Hepatic stellate cell (primary cell): ENCODE results near the gene OSCAR.

Experiments used
- DNase-seq: peaks from one replicate; pipeline ENCODE4 v3.0.0; 2011; ENCODE audit warnings: low spot score

The OSCAR gene

DNA sequence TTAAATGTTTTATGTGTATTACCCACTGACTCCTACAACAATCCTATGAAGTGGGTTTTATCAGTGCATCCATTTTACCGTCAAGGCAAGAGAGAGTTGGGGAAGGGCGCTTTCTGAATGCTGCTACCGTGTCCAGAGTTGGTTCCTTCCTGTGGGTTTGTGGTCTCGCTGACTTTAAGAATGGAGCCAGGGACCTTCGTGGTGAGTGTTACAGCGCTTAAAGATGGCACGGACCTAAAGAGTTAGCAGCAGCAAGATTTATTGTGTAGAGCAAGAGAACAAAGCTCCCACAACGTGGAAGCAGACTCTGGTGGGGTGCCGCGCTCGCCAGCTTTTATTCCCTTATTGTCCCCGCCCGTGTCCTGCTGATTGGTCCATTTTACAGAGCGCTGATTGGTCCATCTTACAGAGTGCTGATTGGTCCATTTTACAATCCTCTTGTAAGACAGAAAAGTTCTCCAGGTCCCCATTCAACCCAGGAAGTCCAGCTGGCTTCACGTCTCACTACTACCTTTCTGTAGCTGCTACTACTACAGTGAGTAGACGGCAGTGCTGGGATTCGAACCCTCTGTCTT is 6.1 kb downstream of the OSCAR start:
- DNase-seq, result no peak

DNA sequence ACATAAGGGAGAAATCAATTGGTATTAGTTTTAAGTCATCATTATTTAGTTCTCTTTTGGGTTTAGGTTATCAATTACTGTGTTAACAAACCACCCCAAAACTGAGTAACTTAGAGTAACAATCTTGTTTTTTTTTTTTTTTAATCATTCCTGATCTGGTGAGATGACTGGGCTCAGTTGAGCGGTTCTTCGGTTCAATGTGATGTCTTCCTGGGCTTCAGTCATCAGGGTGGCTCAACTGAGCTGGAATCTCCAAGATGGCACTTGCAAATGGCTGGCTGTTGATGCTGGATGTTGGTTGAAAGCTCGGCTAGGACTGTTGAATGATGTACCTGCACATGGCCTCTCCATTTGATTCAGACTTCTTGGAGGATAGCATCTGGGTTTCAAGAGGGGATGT is 16.2 kb downstream of the OSCAR start:
- no peak for DNase-seq

DNA sequence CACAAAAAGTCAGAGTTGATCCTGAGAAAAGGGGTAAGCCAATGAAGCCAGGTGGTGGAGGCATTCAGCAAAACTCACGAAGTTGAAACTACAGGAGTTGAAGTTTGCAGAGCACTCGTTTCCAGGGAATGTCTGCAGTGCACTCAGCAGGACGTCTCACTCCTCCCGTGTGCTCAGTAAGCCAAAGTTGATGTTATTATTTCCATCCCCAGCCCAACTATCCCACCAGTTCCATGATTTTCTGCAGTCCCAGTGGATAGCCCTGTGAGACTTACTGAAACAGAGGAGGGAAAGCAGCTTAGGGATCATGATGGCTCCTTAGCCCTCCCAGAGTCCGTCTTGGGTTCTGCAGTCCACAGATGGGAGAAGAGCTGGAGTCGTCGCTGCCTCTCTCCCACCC is 19.6 kb downstream of the OSCAR start, which contains the start of gene TARM1:
Gene TARM1 (minus strand): TSS at position 334 of the 400 bp plus-strand sequence. CDS start 25 bp downstream, at position 309.
- no peak for DNase-seq

DNA sequence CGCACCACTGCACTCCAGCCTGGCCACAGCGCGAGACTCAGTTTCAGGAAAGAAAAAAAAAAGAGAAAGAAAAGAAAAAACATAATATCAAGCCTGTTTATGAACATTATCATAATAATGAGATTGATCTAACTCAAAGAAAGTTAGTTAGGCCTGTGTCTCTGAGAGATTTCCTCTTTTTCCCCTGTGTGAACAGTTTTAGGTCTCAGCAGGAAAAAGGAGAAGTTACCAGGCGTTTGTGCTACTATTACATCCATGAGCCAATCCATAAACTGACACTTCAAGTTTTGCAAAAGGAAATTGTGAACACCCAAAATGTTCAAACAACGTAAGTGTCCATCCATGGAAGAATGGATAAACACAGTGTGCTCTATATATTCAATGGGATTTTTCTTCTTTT is 23.3 kb downstream of the OSCAR start:
- DNase-seq, result no peak

DNA sequence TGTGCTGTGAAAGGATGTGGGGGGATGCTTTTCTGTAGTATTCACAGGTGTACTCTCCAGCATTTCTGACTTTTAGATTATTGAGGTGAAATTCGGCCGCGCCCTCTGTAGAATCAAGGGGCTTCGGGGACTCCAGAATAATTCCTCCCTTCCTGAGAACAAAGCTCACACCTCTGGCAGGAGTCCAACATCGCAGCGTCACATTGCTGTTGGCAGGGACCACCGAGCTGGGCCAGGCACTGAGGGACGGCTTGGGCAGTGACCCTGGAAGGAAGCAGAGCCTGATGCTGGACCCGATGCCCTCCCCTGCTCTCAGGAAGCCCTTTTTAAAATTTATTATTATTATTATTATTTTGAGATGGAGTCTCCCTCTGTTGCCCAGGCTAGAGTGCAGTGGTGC is 25.8 kb downstream of the OSCAR start:
- no peak for DNase-seq

DNA sequence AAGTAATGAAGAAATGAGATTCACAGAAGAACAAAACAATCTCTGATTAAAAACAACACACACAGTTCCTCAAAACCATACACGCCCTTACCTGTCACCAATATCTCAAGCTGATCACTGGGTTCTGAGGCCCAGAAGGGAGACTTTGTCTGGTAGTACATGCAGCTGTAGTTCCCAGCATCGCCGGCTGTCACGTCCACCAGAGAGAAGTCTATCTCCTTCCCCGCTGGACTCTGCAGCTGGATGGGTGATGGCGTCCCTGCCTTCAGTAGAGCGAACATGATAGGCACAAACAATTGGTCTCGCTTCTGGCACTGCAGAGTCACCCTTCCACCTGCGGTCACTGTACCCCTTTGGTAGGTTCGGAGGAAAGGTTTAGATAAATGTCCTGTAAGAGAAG is 26.8 kb downstream of the OSCAR start:
- no peak for DNase-seq

DNA sequence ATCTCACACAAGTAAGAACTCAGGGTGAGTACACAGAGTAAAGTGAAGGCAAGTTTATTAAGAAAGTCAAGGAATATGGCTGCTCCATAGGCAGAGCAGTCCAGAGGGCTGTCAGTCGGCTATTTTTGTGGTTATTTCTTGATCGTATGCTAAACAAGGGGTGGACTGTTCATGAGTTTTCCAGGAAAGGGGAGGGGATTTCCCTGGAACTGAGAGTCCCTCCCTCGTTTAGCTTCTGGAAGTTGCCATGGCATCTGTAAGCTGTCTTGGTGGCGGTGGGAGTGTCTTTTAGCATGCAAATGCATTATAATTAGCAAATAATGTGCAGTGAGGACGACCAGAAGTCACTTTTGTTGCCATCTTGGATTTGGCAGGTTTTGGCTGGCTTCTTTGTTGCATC is 31.1 kb downstream of the OSCAR start:
- no peak for DNase-seq

DNA sequence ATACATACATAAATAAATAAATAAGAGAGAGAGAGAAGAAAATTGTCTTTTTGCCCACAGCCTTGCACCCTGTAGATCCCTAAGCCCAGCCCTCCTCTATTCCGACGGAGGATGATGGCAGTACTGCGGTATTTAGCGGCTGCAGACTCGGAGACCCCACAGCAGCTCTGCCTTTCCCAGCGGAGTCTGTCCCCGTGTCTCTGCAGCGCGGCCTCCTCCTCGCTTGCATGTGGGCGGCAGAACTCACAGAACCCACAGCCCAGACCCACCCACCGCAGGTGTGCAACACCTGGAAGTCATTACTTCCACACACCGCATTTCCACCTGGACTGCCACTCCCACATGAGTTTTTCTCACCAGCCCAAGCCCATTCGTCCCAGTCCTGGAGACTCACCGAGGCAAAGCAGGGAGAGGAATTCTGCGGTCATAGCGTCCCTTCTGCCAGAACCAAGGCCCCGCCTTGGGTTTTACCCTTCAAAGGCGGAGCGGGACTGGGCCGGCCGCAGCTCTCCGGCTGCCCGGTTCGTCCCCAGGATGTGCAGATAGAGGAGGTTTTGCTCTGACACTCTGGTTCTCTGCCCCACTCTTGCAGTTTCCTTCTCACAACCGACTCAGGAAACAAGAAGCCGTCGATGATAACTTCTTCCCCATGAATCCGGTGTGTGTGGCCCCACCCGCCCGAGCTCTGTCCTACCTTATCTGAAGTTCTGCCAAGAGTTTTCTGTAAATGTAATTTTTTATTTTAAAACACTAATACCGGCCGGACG is 37.1 kb downstream of the OSCAR start, which contains the start of gene VSTM1:
Gene VSTM1 (minus strand): TSS at position 548 of the 767 bp plus-strand sequence. CDS start 120 bp downstream, at position 428.
- no peak for DNase-seq

DNA sequence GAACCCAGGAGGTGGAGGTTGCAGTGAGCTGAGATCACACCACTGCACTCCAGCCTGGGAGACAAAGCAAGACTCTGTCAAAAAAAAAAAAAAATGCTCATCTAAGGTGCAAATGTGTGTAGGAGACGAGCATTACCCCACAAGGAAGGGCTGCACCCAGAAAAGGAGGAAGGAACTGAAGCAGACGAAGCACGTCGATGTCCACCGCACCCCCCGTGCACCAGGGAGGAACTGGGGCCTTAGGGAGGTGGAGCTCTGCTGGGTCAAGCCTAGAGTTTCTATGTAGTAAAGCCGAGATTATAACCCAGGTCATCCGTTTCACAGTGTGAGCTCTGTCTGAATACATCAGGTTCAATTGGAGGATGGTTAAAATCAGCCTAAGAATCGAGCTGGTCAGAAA is 38.0 kb downstream of the OSCAR start:
- DNase-seq, result no peak

DNA sequence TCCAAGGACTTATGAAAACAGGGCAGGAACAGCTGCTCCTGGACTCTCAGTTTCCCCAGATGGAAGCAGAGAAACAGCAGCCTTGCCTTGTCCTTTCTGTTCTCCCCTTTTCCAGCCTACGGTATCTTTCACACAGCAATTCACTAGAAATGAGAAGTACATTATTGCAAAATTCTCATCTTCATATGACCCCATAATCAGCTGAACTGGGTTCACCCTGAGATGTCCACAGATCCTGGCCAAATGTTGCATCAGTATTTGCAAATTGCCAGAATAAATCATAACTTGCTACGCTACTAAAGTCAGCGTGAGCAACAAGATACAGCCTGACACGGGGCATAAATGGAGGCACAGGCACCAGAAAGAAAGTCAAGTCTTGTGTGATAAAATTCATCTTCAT is 53.0 kb downstream of the OSCAR start:
- DNase-seq, result no peak

DNA sequence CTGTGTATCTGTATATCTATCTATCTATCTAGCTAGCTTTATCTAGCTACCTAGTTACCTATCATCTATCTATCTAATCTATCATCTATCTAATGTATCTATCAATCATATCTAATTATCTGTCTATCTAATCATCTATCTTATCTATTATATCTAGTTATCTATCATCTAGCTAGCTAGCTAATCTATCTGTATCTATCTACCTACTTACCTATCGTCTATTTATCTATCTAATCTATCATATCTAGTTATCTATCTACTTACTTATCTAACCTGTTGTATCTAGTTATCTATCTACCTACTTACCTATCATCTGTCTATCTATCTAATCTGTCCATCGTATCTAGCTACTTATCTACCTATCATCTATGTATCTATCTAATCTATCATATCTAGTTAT is 54.8 kb downstream of the OSCAR start:
- DNase-seq, result no peak
